GM10266 (cell line): Measurements from ENCODE around the gene MMP24.
"Not testable (repeated sequence)": the region's sequence is repeated elsewhere in the genome, so short reads cannot be mapped to it uniquely, and the experiment has no call there.

Experiments
- DNase-seq: peaks from one replicate; pipeline ENCODE4 v3.0.0; 2012; ENCODE audit errors: extremely low spot score
- CTCF ChIP-seq: IDR thresholded peaks from 2 replicates; pipeline ENCODE4 v1.5.1; 2012; ENCODE audit warnings: mild to moderate bottlenecking, low read depth; ENCODE audit not compliant: control insufficient read depth, insufficient read depth; ENCODE audit errors: missing control alignments

Gene MMP24

GRCh38 chr20:35226126-35226883, at the start of gene MMP24:
TSS of gene MMP24 (plus strand) at chr20:35226690. CDS start at chr20:35226739, 49 bp downstream.
- DNase-seq, result no peak

GRCh38 chr20:35179292-35180212, 46.9 kb upstream of the MMP24 start:
- TF ChIP-seq CTCF, result no peak
- no peak for DNase-seq

More at GRCh38 chr20:35226126-35226883, at the start of gene MMP24:
- no peak for TF ChIP-seq CTCF

GRCh38 chr20:35180266-35180665, 46.2 kb upstream of the MMP24 start:
- DNase-seq, result no peak
- TF ChIP-seq CTCF, result no peak

GRCh38 chr20:35181731-35182130, 44.8 kb upstream of the MMP24 start:
- no peak for TF ChIP-seq CTCF
- no peak for DNase-seq

GRCh38 chr20:35186691-35187289, 39.7 kb upstream of the MMP24 start:
- DNase-seq, result not testable (repeated sequence)

- no peak for DNase-seq
- no peak for TF ChIP-seq CTCF
Observed at GRCh38 chr20:35187584-35188190, 38.8 kb upstream of the MMP24 start.

GRCh38 chr20:35189223-35189622, 37.3 kb upstream of the MMP24 start:
- DNase-seq, result not testable (repeated sequence)
